HuH-7 (cell line): ENCODE results near the gene GJB6.
"Not testable (repeated sequence)": the region's sequence is repeated elsewhere in the genome, so short reads cannot be mapped to it uniquely, and the experiment has no call there.

Experiments
- DNase-seq: peaks from one replicate; pipeline ENCODE4 v3.0.0; 2011; ENCODE audit warnings: low spot score

The GJB6 gene

GRCh38 chr13:20231839-20232555 is at the start of gene GJB6:
Gene GJB6 (minus strand): TSS chr13:20232319. CDS start chr13:20223480, 8,839 bp downstream.
- DNase-seq = no peak

DNA sequence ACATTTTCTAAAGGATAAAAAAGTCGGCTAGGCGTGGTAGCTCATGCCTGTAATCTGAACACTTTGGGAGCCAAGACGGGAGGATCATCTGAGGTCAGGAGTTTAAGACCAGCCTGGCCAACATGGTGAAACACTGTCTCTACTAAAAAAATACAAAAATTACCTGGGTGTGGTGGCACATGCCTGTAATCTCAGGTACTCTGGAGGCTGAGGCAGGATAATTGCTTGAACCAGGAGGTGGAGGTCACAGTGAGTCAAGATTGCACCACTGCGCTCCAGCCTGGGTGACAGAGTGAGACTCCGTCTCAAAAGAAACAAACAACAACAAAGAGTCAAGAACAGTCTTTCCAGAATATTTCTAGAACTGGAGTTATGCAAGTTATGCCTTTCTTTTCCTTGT is 44.8 kb upstream of the GJB6 start:
- DNase-seq = not testable (repeated sequence)

- DNase-seq = no peak
Measured at GRCh38 chr13:20274466-20274865, 42.3 kb upstream of the GJB6 start.

GRCh38 chr13:20272588-20273171 is 40.6 kb upstream of the GJB6 start:
- no peak for DNase-seq

DNA sequence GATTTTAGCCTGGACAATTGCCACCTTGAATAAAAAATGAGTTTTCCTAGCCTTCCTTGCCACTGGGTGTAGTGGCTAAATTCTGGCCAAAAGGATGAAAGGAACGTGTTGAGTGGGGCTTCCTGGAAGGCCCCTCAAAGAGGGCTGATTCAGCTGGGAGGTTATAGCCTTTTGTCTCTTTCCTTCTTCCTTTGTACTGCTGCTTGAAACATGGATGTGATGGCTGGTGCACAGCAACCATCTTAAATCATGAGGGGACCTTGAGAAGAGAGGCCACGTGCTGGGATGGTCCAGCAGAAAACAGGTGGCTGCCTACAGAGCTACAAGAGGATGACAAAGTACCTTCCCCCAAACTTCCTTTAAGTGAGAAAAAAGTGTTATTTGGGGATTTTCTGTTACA is 40.0 kb upstream of the GJB6 start:
- no peak for DNase-seq

- DNase-seq = no peak
Measured at GRCh38 chr13:20271441-20271840, 39.3 kb upstream of the GJB6 start.

DNA sequence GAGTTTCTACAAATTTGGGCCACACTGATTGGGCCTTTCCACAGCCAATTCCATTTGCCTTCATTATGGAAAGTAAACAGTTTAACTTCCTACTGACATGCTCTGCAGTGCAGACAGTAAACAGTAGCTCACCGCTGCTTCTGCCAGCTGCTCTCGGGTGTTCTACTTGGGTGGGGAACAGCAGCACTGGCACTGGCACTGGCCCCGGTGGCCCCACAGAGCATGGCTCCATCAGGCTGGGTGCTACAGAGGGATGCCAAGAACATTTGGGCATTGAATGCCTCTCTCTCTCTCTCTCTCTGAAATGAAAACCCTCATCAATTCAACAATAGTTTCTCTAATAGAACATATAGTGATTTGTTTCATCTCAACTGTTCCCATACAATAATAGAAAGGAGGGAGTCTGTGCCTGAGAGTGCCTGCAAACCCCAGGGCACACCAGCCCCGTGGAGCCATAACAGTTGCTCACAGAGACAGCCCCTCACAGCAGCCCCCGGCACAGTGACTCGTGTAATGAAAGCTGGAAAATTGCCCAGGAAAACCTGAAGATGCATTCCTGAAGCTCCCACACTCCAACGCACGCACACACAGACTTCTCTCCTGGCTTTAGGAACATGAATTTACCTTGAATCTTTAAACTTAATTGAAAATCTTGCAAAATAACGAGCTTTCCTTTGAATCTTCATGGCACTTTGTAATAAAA is 38.2 kb upstream of the GJB6 start:
- DNase-seq = no peak

DNA sequence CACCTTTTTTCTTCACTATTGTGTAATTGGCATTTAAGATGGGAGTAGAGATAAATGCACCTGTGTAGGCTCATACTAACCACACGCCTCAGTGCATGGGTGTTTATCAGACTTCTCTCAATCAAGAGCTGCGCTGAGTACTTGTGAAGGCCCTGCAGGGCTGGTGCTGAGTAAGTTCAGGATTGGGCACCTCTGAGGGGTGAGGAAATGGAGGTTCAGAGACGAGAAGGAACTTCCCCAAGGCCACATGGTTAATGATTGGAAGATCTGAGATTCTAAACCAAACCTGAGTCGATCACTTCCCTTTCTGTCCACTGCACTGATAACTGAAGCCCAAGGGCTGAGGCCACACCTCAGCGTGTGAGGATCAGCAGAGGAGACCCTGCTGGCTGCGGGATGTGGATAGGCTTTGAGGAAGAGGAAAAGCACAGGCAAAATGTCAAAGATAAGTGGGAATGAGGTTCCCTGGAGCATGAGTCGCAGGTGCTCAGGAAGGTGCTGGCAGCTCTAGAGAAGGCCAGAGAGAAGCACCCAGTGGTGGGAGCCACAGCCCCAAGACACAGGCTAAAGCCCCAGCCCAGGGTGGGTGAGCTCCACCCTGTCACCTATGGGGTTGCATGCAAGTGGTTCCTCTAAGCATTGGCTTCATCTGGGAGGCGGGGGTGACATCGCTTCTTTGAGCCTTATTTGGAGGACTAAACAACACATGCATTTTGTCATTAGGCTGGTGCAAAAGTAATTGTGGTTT is 32.3 kb upstream of the GJB6 start:
- no peak for DNase-seq

GRCh38 chr13:20263393-20264044 is 31.4 kb upstream of the GJB6 start:
- DNase-seq = no peak

DNA sequence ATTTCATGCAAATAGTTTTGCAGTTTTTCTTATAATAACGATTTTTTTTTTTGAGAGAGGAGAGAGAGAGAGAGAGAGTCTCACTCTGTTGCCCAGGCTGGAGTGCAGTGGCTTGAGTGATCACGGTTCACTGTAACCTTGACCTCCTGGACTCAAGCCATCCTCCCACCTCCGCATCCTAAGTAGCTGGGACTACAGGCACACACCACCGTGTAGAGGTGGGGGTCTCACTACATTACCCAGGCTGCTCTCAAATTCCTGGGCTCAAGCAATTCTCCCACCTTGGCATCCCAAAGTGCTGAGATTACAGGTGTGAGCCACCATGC is 26.8 kb upstream of the GJB6 start:
- no peak for DNase-seq

GRCh38 chr13:20258208-20258962 is 26.3 kb upstream of the GJB6 start:
- DNase-seq = no peak

- no peak for DNase-seq
Measured at GRCh38 chr13:20254076-20254475, 22.0 kb upstream of the GJB6 start.

GRCh38 chr13:20249913-20250312 is 17.8 kb upstream of the GJB6 start:
- DNase-seq = no peak

- DNase-seq = no peak
Measured at GRCh38 chr13:20247963-20248362, 15.8 kb upstream of the GJB6 start.

DNA sequence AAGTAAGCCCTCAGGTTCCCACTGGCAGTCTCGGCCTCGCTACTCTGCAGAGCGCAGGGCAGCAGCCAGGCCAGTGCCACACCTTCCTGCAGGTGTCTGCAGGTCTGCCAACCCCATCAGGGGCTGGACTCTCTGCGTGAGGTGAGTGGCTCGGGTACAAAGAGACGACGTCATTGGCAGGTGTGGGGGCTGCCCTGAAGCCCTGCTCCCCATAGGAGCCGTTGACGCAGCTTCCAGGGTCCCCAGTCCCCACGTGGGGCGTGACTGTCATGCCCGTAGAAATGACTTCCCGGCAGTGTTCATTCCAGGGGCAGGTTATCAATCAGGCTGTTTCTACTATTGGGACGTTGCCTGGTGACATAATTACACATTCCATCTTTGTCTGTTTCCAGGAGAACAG is 15.3 kb upstream of the GJB6 start:
- DNase-seq = no peak

DNA sequence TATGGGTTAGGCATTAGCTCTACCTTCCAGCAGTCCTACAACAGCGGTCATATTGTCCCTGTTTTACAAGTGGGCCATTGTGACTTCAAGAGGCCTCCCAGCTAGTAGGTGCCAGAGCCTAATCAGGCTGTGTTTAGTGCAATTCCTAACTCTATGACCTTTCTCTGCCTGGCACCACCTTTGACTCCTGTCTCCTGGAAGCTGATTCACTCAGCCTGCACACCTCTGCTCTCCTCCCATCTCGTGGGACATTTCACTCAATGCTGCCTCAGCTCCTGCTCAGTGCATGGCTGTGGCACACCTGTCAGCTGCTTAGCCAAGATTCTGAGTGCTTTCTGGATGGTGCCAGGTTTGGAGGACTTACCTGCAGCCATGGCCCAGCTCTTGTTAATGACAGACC is 9.5 kb upstream of the GJB6 start:
- no peak for DNase-seq

DNA sequence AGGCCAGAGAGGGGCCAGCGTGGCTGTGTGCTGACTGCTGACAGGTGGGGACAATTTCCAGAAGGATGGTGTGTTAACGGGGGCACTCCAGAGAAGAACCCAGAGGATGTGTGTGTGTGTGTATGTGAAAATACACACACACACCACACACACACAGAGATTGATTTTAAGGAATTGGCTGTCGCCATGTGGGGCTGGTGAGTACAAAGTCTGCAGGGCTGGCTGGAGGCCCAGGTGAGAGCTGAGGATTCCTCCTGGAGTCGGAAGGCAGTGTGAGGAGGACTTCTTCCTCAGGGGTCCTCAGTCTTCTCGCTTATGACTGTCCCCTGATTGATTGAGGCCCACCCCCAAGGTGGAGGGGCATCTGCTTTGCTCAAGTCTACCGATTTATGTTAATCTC is 7.6 kb upstream of the GJB6 start:
- DNase-seq = no peak

GRCh38 chr13:20232556-20233277 is 598 bp upstream of the GJB6 start:
- no peak for DNase-seq

DNA sequence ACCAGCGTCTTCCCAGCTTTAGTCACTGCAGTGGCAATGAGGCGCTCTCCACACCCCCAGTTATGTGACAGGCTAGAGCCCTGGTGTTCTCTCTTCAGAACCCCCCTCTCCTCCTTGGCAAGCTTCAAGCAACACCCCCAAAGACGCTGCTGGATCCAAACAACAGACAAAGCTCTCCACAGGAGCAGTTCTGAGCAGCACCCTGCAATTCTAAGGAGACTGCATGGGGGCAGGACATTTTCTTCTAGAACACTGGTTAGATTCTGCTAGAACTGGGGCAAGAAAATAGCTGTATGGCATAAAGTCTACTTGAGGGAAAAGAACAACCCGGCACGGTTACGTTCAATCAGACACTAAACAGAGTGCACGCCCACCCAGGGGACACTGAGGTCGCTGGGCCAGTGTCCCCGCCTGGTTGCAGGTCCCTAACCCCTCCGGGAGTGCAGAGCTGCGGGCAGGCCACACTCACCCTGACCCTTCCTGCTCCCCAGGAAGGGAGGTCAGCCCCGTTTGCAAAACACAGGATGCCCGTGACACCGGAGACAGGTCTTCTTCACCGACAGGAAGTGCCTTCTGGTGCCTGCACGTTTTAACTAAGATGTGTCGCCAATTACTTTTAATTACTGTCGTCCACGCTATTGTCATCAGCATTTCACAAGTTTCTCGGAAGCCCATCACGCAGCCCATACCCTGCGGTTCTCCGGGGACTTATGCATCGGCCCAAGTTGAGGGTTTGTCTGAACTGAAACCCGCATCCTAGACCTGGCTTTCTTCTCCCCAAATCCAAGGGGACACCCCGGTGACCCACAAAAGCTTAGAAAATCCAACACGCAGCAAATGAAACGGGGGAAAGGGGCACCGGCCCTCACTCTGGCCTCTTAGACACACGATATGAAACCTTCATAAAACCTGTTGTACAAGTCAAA is 943 bp downstream of the GJB6 start:
- no peak for DNase-seq

- DNase-seq = no peak
Measured at GRCh38 chr13:20227730-20228129, 4.4 kb downstream of the GJB6 start.
